Activated naive CD8-positive, alpha-beta T cell treated with anti-CD3 and anti-CD28 coated beads, Interleukin-2, amount 50 U/mL, for 24 hours (primary cell): ENCODE data around the gene SLAMF6.

Experiments used
- ATAC-seq: fragments of 150-1000 bp; cut with Tn5 transposase; one replicate; pipeline ENCODE4 v1.10.0; 2021
- DNase-seq: peaks from one replicate; pipeline ENCODE4 v3.0.0; 2021
- H3K27ac Mint-ChIP-seq: one replicate; pipeline ENCODE4 v1.8.0; 2021; ENCODE audit warnings: mild to moderate bottlenecking, mixed read lengths
- H3K27me3 Mint-ChIP-seq: one replicate; pipeline ENCODE4 v1.8.0; 2021; ENCODE audit warnings: mixed read lengths
- H3K36me3 Mint-ChIP-seq: one replicate; pipeline ENCODE4 v1.8.0; 2021; ENCODE audit warnings: low read depth, mixed read lengths
- H3K4me1 Mint-ChIP-seq: one replicate; pipeline ENCODE4 v1.8.0; 2021; ENCODE audit warnings: mixed read lengths
- H3K4me3 Mint-ChIP-seq: one replicate; pipeline ENCODE4 v1.8.0; 2021; ENCODE audit warnings: mild to moderate bottlenecking, moderate library complexity, mixed read lengths
- H3K9me3 Mint-ChIP-seq: one replicate; pipeline ENCODE4 v1.8.0; 2021; ENCODE audit warnings: mixed read lengths

SLAMF6 gene

GRCh38 chr1:160454371-160455152 lies 68.5 kb downstream of the SLAMF6 start:
- peak; percentile 78 for ATAC-seq
- no peak for DNase-seq
- H3K36me3 Mint-ChIP-seq, result peaks cover 4% of the 10 kb centered on the region
- H3K27ac Mint-ChIP-seq, result peak overlapping the region; percentile 100
- H3K27me3 Mint-ChIP-seq, result no peaks in the 10 kb centered on the region
- peaks cover 6% of the 10 kb centered on the region for H3K9me3 Mint-ChIP-seq
- H3K4me3 Mint-ChIP-seq, result peak overlapping the region; percentile 60
- peaks cover 93% of the 10 kb centered on the region for H3K4me1 Mint-ChIP-seq

DNA sequence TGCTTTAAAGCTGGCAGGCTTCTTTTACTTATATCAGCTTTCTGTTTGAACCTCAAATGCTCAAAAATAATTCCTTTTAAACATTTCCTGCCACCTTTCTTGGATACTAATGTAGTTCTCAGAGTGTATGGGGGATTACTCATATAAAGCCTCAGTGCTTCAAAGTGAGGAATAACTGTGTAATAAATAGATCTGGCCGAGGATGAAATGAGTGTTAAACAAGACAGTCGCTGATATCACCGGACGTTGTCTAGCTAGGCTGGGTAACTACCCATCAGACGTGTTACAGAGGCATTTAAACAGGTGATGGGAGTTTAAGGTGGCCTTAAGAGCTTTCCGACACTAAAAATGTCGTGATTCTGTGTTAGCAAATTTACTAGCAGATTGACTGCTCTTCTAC lies 69.6 kb downstream of the SLAMF6 start:
- peaks cover 3% of the 10 kb centered on the region for H3K36me3 Mint-ChIP-seq
- peak overlapping the region; percentile 53 for H3K4me3 Mint-ChIP-seq
- H3K27me3 Mint-ChIP-seq, result no peaks in the 10 kb centered on the region
- H3K27ac Mint-ChIP-seq, result peak overlapping the region; percentile 94
- peaks cover 82% of the 10 kb centered on the region for H3K4me1 Mint-ChIP-seq
- DNase-seq (no peak), ATAC-seq (peak; percentile 64)
- H3K9me3 Mint-ChIP-seq, result peaks cover 6% of the 10 kb centered on the region

DNA sequence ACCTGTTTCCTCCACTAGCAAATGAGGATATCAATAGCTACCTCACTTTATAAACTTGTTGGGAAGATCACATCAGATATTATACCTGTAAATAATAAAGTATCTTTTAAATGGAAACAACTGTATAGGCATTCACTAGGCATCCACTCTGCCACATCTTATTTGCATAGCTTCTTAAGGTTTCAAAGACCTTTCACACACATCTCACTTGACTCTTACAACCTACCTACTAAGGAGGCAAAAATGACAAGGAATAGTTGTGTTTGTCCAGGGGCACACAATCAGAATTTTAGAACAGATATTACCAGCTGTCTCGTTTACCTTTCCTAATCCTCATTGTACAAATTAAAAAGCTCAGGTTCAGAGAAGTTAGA lies 71.2 kb downstream of the SLAMF6 start:
- no peaks in the 10 kb centered on the region for H3K27me3 Mint-ChIP-seq
- no peak for DNase-seq
- no peak for ATAC-seq
- peaks cover 78% of the 10 kb centered on the region for H3K4me1 Mint-ChIP-seq
- peaks cover 6% of the 10 kb centered on the region for H3K9me3 Mint-ChIP-seq
- peaks cover 3% of the 10 kb centered on the region for H3K36me3 Mint-ChIP-seq
- H3K27ac Mint-ChIP-seq, result peak overlapping the region; percentile 94
- peak overlapping the region; percentile 44 for H3K4me3 Mint-ChIP-seq

- H3K4me3 Mint-ChIP-seq, result peak overlapping the region; percentile 44
- H3K36me3 Mint-ChIP-seq, result peaks cover 3% of the 10 kb centered on the region
- peaks cover 6% of the 10 kb centered on the region for H3K9me3 Mint-ChIP-seq
- no peaks in the 10 kb centered on the region for H3K27me3 Mint-ChIP-seq
- peaks cover 78% of the 10 kb centered on the region for H3K4me1 Mint-ChIP-seq
- ATAC-seq, result peak; percentile 9
- DNase-seq, result no peak
- peak overlapping the region; percentile 94 for H3K27ac Mint-ChIP-seq
Measured at GRCh38 chr1:160451119-160451858, 71.8 kb downstream of the SLAMF6 start.

DNA sequence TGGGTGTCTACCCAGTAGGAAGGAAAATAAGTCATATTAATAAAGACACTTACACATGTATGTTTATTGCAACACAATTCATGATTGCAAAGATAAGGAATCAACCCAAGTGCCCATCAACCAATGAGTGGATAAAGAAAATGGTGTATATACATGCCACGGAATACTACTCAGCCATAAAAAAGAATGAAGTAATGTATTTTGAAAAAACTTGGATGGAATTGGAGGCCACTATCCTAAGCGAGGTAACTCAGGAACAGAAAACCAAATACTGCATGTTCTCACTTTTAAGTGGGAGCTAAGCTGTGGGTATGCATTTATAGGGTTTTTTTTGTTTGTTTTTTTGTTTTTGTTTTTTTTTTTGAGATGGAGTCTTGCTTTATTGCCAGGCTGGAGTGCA lies 73.6 kb downstream of the SLAMF6 start:
- Mint-ChIP-seq H3K4me1 (peaks cover 69% of the 10 kb centered on the region), H3K9me3 (peaks cover 6% of the 10 kb centered on the region), H3K36me3 (peaks cover 5% of the 10 kb centered on the region), H3K4me3 (no peak overlapping the region), H3K27ac (no peak overlapping the region), H3K27me3 (no peaks in the 10 kb centered on the region)
- DNase-seq (no peak), ATAC-seq (no peak)

GRCh38 chr1:160446945-160447600 lies 76.0 kb downstream of the SLAMF6 start:
- H3K36me3 Mint-ChIP-seq, result peaks cover 3% of the 10 kb centered on the region
- H3K4me3 Mint-ChIP-seq, result no peak overlapping the region
- H3K27ac Mint-ChIP-seq, result peak overlapping the region; percentile 74
- peaks cover 64% of the 10 kb centered on the region for H3K4me1 Mint-ChIP-seq
- ATAC-seq, result no peak
- no peaks in the 10 kb centered on the region for H3K27me3 Mint-ChIP-seq
- peaks cover 6% of the 10 kb centered on the region for H3K9me3 Mint-ChIP-seq
- no peak for DNase-seq

DNA sequence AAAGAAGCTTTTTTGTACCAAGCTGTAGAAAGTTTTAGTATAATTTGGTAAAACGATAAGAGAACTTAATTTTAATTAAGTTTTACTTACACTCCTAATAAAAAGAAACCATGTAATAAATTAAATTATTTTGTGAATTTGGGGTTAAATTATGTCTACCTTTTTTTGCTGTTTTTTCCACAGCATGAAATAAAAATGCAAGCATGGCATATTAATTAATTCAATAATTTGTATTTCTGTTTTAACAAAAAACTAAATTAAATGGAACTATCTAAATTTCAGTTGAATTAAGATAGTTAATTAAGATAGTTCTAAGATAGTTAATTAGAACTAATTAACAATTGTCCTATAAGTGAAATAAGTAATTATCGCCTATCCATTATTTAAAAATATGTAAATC lies 83.3 kb downstream of the SLAMF6 start:
- Mint-ChIP-seq H3K36me3 (peaks cover 4% of the 10 kb centered on the region), H3K9me3 (peaks cover 12% of the 10 kb centered on the region), H3K4me3 (no peak overlapping the region), H3K4me1 (peaks cover 58% of the 10 kb centered on the region), H3K27ac (no peak overlapping the region), H3K27me3 (no peaks in the 10 kb centered on the region)
- DNase-seq, result no peak
- no peak for ATAC-seq

DNA sequence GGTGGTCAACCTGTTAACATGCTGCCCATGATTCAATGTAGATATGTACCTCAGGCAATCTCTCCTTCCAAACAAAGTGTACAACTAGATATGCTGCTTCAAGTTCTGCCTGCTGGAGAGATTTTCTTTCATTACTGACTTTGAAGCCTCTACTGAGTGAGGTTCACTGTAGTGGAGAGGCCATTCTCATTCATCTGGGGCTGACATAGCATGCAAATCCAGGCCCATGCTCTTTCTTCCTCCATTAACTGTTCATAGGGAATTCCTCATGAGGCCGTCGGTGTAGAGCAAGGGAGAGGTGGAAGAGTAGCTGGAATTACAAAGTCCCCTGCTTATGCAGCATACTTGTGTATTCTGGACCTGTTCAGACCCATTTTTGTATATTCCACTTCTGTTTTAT lies 84.1 kb downstream of the SLAMF6 start:
- Mint-ChIP-seq H3K4me1 (peaks cover 60% of the 10 kb centered on the region), H3K27ac (peak overlapping the region; percentile 86), H3K9me3 (peaks cover 20% of the 10 kb centered on the region), H3K27me3 (no peaks in the 10 kb centered on the region), H3K4me3 (peak overlapping the region; percentile 70), H3K36me3 (peaks cover 12% of the 10 kb centered on the region)
- ATAC-seq (no peak), DNase-seq (no peak)

GRCh38 chr1:160438317-160438918 lies 84.6 kb downstream of the SLAMF6 start:
- peak overlapping the region; percentile 86 for H3K27ac Mint-ChIP-seq
- peak overlapping the region; percentile 70 for H3K4me3 Mint-ChIP-seq
- peaks cover 17% of the 10 kb centered on the region for H3K36me3 Mint-ChIP-seq
- H3K27me3 Mint-ChIP-seq, result no peaks in the 10 kb centered on the region
- no peak for DNase-seq
- peaks cover 25% of the 10 kb centered on the region for H3K9me3 Mint-ChIP-seq
- ATAC-seq, result no peak
- peaks cover 60% of the 10 kb centered on the region for H3K4me1 Mint-ChIP-seq

DNA sequence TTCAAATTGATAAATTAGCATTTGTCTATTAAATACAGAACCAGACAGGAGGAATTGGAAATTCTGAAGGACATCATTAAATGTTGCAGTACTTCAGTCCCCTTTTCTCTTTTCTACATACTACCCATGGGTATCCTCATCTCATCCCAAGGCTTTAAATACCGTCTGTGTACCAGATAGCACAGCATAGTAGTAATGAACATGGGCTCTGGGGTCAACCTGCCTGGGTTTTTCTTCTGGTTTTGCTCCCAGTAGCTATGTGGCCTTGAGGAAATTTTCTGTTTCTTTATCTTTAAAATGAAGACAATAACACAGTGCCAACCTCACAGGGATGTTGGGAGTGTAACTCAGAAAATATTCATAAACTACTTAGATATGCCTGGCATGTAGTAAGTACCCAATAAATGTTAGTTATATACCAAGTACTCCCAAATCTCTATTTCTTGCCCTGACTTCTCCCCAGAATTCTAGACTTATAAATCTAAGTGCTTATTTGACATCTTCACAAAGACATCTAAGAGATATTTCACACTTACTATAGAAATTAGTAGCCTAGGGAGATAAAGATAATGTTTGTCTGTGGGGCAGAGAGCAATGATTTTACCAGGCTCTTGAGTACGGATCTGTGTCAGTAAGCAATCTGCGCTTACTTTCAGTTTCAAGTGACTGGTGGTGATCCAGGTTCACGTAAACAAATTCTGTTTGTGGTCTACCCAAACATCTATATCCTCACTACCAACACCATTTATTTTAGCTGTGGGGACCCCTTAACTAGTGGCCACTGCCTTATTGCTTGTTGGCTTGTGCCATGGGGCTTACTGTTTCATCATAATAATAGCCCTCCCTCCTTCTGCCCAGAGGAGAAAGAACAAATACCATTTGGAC lies 85.4 kb downstream of the SLAMF6 start:
- H3K27me3 Mint-ChIP-seq, result no peaks in the 10 kb centered on the region
- peaks cover 26% of the 10 kb centered on the region for H3K9me3 Mint-ChIP-seq
- H3K4me1 Mint-ChIP-seq, result peaks cover 60% of the 10 kb centered on the region
- H3K4me3 Mint-ChIP-seq, result peak overlapping the region; percentile 70
- peak overlapping the region; percentile 86 for H3K27ac Mint-ChIP-seq
- ATAC-seq, result peak; percentile 90
- DNase-seq, result peak; percentile 16
- peaks cover 24% of the 10 kb centered on the region for H3K36me3 Mint-ChIP-seq

GRCh38 chr1:160436966-160437365 lies 86.1 kb downstream of the SLAMF6 start:
- Mint-ChIP-seq H3K9me3 (peaks cover 26% of the 10 kb centered on the region), H3K4me1 (peaks cover 65% of the 10 kb centered on the region), H3K4me3 (no peak overlapping the region), H3K27ac (peak overlapping the region; percentile 86), H3K36me3 (peaks cover 28% of the 10 kb centered on the region), H3K27me3 (no peaks in the 10 kb centered on the region)
- ATAC-seq (no peak), DNase-seq (no peak)
